OCI-LY3 (cell line): ENCODE data around the gene PDZD7.

Experiments used
- H2AFZ ChIP-seq: fragments of 200-600, 300-600 bp; shearing (Covaris generic); 2 replicates; pipeline ENCODE4 v1.6.0; 2014; ENCODE audit warnings: antibody characterized with exemption, low read depth, low read length
- H3K27ac ChIP-seq: fragments of 200-600, 300-600 bp; sonication (generic); 2 replicates; pipeline ENCODE4 v1.5.1; 2014; ENCODE audit warnings: mild to moderate bottlenecking, low read length, moderate library complexity, mixed read lengths
- H3K27me3 ChIP-seq: fragments of 200-600, 300-600 bp; sonication (generic); 2 replicates; pipeline ENCODE4 v1.6.1; 2014; ENCODE audit warnings: low read depth, low read length, mixed read lengths
- H3K36me3 ChIP-seq: fragments of 200-600, 300-600 bp; sonication (generic); replicated peaks from 2 replicates; pipeline ENCODE3; 2014; ENCODE audit warnings: low read depth, low read length, mixed read lengths
- H3K4me1 ChIP-seq: fragments of 300-600, 200-600 bp; sonication (generic); 2 replicates; pipeline ENCODE4 v1.6.1; 2014; ENCODE audit warnings: low read length, mixed read lengths
- H3K4me2 ChIP-seq: fragments of 200-600, 300-600 bp; sonication (generic); 2 replicates; pipeline ENCODE4 v1.6.1; 2014; ENCODE audit warnings: low read length, mixed read lengths
- H3K4me3 ChIP-seq: fragments of 300-600, 200-600 bp; sonication (generic); 2 replicates; pipeline ENCODE4 v1.5.1; 2014; ENCODE audit warnings: antibody characterized with exemption, mild to moderate bottlenecking, low read length, moderate library complexity
- H3K79me2 ChIP-seq: fragments of 300-600, 200-600 bp; shearing (Covaris generic); 2 replicates; pipeline ENCODE4 v1.6.1; 2014; ENCODE audit warnings: mild to moderate bottlenecking, low read length, mixed read lengths
- H3K9ac ChIP-seq: fragments of 300-600, 200-600 bp; shearing (Covaris generic); 2 replicates; pipeline ENCODE4 v1.6.0; 2014; ENCODE audit warnings: mild to moderate bottlenecking, low read length, moderate library complexity
- H3K9me3 ChIP-seq: fragments of 200-600, 300-600 bp; shearing (Covaris generic); 2 replicates; pipeline ENCODE4 v1.6.1; 2014; ENCODE audit warnings: low read length, mixed read lengths; ENCODE audit not compliant: insufficient read depth
- H4K20me1 ChIP-seq: fragments of 200-600, 300-600 bp; sonication (generic); 2 replicates; pipeline ENCODE4 v1.6.1; 2016; ENCODE audit warnings: low read length, mixed read lengths; ENCODE audit not compliant: insufficient read depth
- EZH2phosphoT487 ChIP-seq: fragments of 200-600 bp; shearing (Covaris generic); IDR thresholded peaks from 2 replicates; pipeline ENCODE4 v1.6.1; 2018; ENCODE audit warnings: antibody characterized with exemption, mixed run types, low read depth
- TF ChIP-seq, protein P1 (sequence below): fragments of 200-600, 300-600 bp; sonication (generic); IDR thresholded peaks from 2 replicates; pipeline ENCODE4 v1.5.1; 2014; ENCODE audit warnings: antibody characterized with exemption, low read length, low read depth

PDZD7 gene

DNA sequence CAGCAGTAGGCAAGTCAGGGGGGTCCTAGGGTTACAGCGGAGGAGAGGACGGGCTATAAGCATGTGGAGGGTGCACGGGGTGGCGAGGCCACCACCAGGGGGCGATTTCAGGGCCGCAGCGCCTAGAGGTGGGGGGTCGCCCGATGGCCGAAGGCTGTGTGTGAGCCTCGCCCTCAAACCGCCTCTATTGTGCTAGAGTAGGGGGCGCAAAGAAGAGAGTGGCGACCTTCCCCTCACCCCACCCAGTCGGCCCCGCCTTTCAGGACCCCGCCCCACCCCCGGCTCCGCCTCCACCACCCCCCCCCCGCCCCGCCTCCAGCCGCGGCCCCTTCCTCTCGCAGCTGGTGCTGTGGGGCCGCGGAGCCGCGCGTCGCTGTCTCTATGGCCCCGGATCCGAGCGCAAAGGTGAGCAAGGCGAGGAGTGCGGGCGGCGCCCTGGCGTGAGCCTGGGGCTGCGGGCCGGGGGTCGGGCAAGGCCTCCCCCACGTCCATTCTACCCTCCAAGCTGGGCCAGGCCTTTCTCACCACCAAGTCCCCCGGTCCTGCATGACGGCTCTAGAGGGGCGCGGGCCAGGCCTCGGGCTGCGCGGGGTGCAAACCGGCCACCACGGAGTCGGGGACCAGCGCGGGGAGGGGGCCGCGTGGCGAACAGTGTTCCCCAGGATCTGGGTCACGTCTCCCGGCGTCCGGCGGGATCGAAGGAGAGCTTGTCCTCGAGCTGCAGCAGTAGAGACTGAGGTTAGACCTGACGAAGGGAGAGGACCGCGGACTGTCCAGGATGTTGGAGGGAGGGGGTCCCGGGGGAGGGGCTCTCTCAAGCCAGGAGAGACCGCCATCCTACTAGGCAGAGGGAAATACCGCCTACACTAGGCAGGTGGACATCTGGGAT, 61.5 kb downstream of the PDZD7 start, which contains the start of gene SEMA4G:
SEMA4G (plus strand) TSS at position 318 of the 889 bp plus-strand sequence. CDS start 3,409 bp downstream, outside the sequence.
- no peaks in the 10 kb centered on the region for H3K36me3 ChIP-seq
- H4K20me1 ChIP-seq: no peaks in the 10 kb centered on the region
- TF ChIP-seq EZH2phosphoT487: no peak
- TF ChIP-seq, protein P1, sequence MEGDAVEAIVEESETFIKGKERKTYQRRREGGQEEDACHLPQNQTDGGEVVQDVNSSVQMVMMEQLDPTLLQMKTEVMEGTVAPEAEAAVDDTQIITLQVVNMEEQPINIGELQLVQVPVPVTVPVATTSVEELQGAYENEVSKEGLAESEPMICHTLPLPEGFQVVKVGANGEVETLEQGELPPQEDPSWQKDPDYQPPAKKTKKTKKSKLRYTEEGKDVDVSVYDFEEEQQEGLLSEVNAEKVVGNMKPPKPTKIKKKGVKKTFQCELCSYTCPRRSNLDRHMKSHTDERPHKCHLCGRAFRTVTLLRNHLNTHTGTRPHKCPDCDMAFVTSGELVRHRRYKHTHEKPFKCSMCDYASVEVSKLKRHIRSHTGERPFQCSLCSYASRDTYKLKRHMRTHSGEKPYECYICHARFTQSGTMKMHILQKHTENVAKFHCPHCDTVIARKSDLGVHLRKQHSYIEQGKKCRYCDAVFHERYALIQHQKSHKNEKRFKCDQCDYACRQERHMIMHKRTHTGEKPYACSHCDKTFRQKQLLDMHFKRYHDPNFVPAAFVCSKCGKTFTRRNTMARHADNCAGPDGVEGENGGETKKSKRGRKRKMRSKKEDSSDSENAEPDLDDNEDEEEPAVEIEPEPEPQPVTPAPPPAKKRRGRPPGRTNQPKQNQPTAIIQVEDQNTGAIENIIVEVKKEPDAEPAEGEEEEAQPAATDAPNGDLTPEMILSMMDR: peak; percentile 44
- no peaks in the 10 kb centered on the region for H3K9me3 ChIP-seq
- no peaks in the 10 kb centered on the region for H3K27me3 ChIP-seq
- peak within 1 kb of the TSS; percentile 79 for H3K4me2 ChIP-seq
- H3K4me3 ChIP-seq: peak within 1 kb of the TSS; percentile 85
- H3K27ac ChIP-seq: no peak within 1 kb of the TSS
- peak within 1 kb of the TSS; percentile 89; the same call in 1 of the 2 replicates for H2AFZ ChIP-seq
- H3K9ac ChIP-seq: peak within 1 kb of the TSS; percentile 64
- H3K4me1 ChIP-seq: peaks cover 7% of the 10 kb centered on the region; the same call in 1 of the 2 replicates
- H3K79me2 ChIP-seq: no peaks in the 10 kb centered on the region

DNA sequence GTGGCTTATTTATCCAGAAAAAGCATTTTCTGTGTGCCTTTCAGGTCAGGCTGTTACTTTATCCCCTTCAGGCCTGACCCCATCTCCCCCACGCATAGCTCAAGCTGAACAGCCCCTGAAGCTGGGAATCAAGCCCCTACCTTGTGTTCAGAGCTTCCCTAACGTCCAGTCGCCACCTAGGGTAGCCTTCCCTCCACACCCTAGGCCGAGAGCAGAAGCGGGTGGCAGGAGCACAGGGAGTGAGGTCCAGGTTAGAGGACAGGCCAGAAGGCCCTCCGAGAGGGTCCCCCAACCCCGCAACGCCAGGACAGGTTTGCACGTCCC, 62.1 kb downstream of the PDZD7 start:
- Histone ChIP-seq H3K27ac (no peak overlapping the region), H3K9ac (peak overlapping the region; percentile 64; the same call in 1 of the 2 replicates), H3K4me2 (peak overlapping the region; percentile 79), H3K79me2 (no peaks in the 10 kb centered on the region), H3K27me3 (no peaks in the 10 kb centered on the region), H3K36me3 (no peaks in the 10 kb centered on the region), H2AFZ (peak overlapping the region; percentile 89; the same call in 1 of the 2 replicates), H3K4me3 (peak overlapping the region; percentile 85), H4K20me1 (no peaks in the 10 kb centered on the region), H3K4me1 (peaks cover 7% of the 10 kb centered on the region; the same call in 1 of the 2 replicates), H3K9me3 (no peaks in the 10 kb centered on the region)
- no peak for TF ChIP-seq EZH2phosphoT487
- TF ChIP-seq, protein P1: no peak

DNA sequence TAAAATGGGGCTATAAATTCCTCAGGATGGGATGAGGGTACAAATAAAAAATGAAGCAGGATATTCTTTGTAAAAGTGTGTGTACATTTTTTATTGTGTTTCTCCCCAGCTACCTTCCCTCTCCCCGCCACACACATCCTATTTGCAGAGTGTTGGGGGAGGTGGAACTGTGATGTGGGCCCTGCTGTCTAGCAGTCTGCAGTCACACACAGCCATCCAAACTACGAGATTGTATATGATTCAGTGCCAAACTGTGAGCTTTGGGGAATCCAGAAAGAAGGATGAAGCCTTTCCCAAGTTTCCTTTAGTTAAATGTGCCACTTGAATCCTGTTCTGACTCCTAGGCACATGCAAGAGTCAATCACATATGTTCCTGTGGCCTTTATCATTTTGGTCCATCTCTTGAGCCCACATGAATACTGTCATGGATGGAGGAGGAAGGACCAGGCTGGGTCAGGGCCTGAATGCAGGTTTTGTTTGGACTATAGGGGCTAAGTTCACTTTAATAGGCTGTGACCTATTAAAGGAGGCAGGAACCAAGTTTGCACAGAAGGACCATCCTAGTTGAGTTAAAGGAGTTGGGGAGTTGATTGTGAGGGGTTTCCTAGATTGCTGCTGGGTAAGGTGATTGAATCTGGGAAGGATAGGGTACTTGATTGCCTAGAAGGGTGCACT, 62.7 kb downstream of the PDZD7 start:
- Histone ChIP-seq H3K9me3 (no peaks in the 10 kb centered on the region), H3K36me3 (peaks cover 3% of the 10 kb centered on the region), H3K4me2 (peak overlapping the region; percentile 79), H3K4me1 (peaks cover 7% of the 10 kb centered on the region; the same call in 1 of the 2 replicates), H3K79me2 (no peaks in the 10 kb centered on the region), H2AFZ (no peak overlapping the region), H3K27me3 (no peaks in the 10 kb centered on the region), H3K4me3 (peak overlapping the region; percentile 85), H4K20me1 (no peaks in the 10 kb centered on the region), H3K9ac (no peak overlapping the region), H3K27ac (no peak overlapping the region)
- TF ChIP-seq, protein P1: no peak
- no peak for TF ChIP-seq EZH2phosphoT487

DNA sequence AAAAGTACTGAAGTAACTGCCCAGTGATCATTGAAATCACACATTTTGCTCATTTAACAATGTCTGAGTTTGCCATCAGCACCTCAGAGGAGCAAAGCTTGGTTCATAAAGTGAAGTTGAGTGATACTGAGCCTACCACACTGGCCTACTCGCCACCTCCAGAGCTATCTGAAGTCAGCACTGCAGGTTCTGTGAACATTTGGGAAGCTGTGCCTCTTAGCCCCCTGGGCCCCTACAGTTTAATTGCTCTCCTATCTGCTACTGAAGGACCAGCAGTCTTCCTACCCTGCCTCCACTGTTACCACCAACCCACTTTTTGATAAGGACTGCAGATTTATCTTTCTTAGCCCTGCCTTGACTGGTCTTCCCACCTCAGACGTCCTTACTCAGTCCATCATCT, 63.6 kb downstream of the PDZD7 start:
- H3K27ac ChIP-seq: no peak overlapping the region
- peaks cover 3% of the 10 kb centered on the region for H3K36me3 ChIP-seq

More for the DNA sequence above, 63.6 kb downstream of the PDZD7 start:
- no peak for TF ChIP-seq EZH2phosphoT487
- TF ChIP-seq, protein P1: no peak
- Histone ChIP-seq H3K9ac (no peak overlapping the region), H3K79me2 (no peaks in the 10 kb centered on the region), H3K9me3 (no peaks in the 10 kb centered on the region), H2AFZ (no peak overlapping the region), H3K4me1 (peaks cover 7% of the 10 kb centered on the region; the same call in 1 of the 2 replicates), H3K4me3 (no peak overlapping the region), H4K20me1 (no peaks in the 10 kb centered on the region), H3K4me2 (no peak overlapping the region), H3K27me3 (no peaks in the 10 kb centered on the region)
